GM13976 (cell line): Measurements from ENCODE around the gene B9D1.

Source experiments
- DNase-seq: peaks from one replicate; pipeline ENCODE4 v3.0.0; 2012; ENCODE audit warnings: low spot score
- in situ Hi-C: fragments of 300-500 bp; cut with MboI; formaldehyde crosslinking; loops from one replicate; pipeline ENCODE4 v1.12.0; 2022; ENCODE audit warnings: low sequenced_read_pairs, mixed read lengths, inconsistent platforms; ENCODE audit not compliant: unreplicated experiment
- TF ChIP-seq, protein P1 (sequence below): IDR thresholded peaks from 2 replicates; pipeline ENCODE4 v1.5.1; 2012; ENCODE audit warnings: borderline replicate concordance, mild to moderate bottlenecking; ENCODE audit not compliant: insufficient read depth; ENCODE audit errors: extremely low read depth, missing control alignments, control extremely low read depth

Gene B9D1

DNA sequence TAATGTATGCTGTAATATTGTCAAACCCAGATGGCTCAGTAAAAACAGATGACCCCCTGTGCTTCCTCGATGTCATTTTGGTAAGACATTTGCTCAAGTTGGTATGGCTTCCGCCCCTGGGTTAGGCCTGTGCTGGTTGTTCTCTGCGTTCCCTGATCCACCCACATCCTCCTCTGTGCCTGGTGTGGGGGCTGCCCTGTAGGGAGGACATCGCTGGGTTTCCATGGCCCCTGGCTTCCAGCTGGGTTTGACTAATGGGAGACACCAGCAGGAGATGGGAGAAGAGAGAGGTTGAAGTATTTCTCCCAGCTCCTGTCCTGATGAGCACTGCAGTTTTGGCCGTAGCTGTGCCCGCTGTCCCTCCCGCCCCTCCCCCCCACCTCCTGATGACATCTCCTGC, 28.9 kb upstream of the B9D1 start:
- no peak for DNase-seq
- TF ChIP-seq, protein P1, sequence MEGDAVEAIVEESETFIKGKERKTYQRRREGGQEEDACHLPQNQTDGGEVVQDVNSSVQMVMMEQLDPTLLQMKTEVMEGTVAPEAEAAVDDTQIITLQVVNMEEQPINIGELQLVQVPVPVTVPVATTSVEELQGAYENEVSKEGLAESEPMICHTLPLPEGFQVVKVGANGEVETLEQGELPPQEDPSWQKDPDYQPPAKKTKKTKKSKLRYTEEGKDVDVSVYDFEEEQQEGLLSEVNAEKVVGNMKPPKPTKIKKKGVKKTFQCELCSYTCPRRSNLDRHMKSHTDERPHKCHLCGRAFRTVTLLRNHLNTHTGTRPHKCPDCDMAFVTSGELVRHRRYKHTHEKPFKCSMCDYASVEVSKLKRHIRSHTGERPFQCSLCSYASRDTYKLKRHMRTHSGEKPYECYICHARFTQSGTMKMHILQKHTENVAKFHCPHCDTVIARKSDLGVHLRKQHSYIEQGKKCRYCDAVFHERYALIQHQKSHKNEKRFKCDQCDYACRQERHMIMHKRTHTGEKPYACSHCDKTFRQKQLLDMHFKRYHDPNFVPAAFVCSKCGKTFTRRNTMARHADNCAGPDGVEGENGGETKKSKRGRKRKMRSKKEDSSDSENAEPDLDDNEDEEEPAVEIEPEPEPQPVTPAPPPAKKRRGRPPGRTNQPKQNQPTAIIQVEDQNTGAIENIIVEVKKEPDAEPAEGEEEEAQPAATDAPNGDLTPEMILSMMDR, result no peak
- in situ Hi-C loops, result no loop called here

DNA sequence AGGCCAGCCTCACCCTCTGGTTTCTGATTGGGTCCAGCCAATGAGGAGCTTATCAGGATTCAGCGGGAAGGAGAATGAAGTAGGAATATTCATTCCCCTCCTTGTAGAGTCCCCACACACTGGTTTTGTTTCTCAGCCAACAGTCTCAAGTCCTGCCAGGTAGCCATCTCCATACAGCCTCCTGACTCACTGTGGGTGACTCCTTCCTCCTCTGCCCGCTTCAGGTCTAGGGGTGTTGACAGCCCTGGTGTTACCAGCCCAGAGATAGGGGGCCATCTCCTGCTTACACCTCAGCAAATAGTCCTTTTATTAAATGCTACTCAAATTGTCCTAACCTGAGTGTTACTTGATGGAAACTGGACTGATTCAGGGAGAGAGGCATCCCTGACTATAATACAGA, 28.4 kb upstream of the B9D1 start:
- DNase-seq, result no peak
- TF ChIP-seq, protein P1, result no peak
- in situ Hi-C loops, result no loop called here

DNA sequence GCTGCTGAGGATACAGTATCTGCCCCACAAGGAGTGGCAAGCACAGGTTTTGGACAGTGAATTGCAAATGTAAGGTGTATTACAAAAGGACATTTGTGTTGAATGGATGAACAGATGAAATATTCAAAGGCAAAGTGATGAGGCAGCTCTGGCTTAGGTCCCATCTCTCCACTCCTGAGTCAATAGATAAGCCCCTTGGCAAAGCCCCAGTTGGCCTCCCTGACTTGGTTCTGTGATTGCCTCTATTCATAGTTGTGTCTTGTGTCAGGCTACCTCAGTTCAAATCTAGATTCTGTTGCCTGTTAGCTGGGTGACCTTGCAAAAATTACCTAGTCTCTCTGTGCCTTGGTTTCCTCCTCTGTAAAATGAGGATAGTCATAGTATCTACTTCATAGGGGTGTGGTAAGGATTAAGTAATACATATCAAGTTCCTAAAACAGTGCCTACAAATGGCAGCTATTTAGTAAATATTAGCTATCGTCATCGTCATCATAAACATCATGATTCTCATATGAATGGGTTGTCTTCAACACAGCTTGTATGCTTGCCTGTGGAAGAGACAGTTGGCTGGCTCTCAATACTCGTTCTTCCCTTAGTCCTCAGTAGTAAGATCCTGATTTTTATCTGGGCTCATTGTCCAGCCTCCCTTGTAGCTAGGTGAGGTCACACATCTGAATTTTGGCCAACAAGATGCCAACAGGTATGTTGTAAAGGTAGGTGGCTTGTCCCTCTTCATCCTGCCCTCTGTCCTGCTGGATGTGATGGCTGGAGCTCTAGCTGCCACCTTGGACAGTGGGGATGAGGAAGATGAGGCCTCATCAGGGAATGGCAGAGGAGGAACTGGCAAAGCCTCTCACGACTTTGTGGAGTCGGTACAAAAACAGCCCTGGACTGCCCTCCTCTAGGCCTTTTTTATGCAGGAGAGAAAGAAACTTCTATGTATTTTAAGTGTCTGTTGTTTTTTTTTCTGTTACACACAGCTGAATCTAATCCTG, 26.6 kb upstream of the B9D1 start:
- TF ChIP-seq, protein P1, result no peak
- in situ Hi-C loops, result no loop called here
- DNase-seq, result no peak

DNA sequence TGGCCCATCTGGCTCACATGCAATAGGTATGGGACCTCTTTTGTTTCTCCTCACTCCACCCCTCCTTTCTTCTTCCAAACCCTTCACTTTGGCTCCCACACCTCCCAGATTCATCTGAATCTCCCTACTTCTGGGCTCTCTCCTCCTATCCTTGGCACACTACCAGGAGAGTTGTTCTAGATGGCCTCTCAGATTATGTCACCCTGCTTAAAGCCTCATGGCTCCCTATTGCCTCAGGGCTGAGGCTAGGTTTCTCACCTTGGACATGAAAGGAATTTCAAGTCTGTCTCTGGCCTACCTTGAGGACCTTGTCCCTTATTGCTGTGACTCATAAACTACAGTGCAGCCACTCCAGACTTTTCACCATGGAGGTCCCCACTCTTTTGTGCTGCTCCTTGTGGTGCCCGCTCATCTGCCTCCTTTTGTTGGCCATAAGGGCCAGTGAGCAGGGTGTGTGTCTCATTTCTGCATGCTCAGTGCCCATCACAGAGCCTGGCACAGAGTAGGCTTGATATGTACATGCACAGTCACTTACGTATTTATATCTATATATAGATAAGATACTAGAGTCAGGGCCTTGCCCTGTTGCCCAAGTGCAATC, 25.5 kb upstream of the B9D1 start:
- TF ChIP-seq, protein P1, result no peak
- in situ Hi-C loops, result no loop called here
- DNase-seq, result no peak

DNA sequence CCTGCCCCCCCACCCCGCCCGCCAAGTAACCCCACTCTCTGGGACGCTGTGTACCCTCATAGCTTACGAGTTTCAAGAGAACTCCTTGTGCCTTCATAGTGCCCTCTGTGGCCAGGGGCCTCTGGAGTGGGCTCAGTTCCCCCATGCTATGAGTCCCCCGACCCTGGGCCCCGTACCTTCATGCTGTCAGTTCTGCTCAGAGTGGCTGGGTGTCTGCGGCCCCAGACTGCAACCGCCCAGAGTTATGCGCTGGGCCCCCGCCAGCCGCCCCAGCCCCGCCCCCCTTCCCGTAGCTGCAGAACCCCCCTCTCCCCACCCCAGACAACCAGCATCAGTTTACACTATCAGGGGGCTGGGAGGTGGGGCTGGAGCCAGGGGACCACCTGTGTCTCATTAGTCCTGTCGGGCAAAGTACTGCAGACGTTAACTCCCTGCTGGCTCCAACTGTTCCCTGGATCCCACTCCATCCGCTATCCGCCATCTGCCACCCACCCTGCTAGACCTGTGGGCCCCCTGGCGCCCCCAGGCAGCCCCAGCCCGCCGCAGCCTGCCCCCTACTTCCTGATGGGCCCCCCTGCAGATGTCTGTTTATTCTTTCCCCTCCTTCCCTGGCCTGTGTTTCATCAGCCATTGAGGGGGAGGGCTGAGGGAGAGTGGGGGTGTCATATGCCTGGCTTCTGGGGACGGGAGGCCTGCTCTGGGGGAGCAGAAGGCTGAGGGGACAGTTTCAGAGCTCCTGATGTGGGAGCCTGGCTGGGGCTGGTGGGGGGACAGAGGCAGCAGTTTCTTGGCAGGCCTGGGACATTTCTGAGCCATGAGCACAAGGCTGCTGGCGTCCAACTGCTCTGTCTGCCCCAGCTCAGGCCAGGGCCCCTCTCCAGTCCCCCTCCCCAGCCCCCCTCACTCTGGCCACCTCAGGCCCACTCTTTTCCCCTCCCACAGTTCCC, 24.7 kb upstream of the B9D1 start, which contains the start of gene MFAP4:
TSS of gene MFAP4 (minus strand) at position 217 of the 947 bp plus-strand sequence. CDS start at position 182, 35 bp downstream.
- TF ChIP-seq, protein P1, result no peak
- DNase-seq, result no peak
- in situ Hi-C loops, result no loop called here
